Left ventricle myocardium superior (tissue), 1 donor: Measurements from ENCODE around the gene MYO5A. TPM values are rescaled to one million over a fixed set of nuclear protein-coding genes. Genes with fewer than 3 reads are reported as not detected.
A peak's percentile ranks its signal among the peaks of the same experiment; 100 is the strongest.
"Not testable (repeated sequence)": the region's sequence is repeated elsewhere in the genome, so short reads cannot be mapped to it uniquely, and the experiment has no call there.

Experiments used
- ATAC-seq: fragments of 200-7000 bp; cut with Tn5 transposase; one replicate; pipeline ENCODE4 v1.9.1; 2020; ENCODE audit warnings: mild to moderate bottlenecking, moderate library complexity
- DNase-seq: peaks from one replicate; pipeline ENCODE4 v3.0.0-alpha.2; 2020
- intact Hi-C: fragments of 100-400 bp; cut with micrococcal nuclease; formaldehyde crosslinking; loops from one replicate; pipeline ENCODE4 v1.11.0; 2022
- long read RNA-seq: library from polyadenylated mRNA; unstranded; transcript quantifications from one replicate; pipeline ENCODE4 v2.0.0, GENCODE V29; 2021
- total RNA-seq: library from RNA; stranded (reverse); fragmentation: NEBNext Ultra II Directional; extraction: Animal tissue kit (Norgen Biotek cat#: 25700); gene quantifications from one replicate; pipeline ENCODE4 v1.2.1, GENCODE V29; 2021
- donor health status: DM: no; HTN: yes; CAD: no; lungs with severe emphysema.

MYO5A gene
- total RNA-seq: 6.7 TPM
- long read RNA-seq, partial matches to known transcripts: 0 of 3 reads
- long read RNA-seq, other reads (novel, unspliced or antisense): 3 of 3 reads

DNA sequence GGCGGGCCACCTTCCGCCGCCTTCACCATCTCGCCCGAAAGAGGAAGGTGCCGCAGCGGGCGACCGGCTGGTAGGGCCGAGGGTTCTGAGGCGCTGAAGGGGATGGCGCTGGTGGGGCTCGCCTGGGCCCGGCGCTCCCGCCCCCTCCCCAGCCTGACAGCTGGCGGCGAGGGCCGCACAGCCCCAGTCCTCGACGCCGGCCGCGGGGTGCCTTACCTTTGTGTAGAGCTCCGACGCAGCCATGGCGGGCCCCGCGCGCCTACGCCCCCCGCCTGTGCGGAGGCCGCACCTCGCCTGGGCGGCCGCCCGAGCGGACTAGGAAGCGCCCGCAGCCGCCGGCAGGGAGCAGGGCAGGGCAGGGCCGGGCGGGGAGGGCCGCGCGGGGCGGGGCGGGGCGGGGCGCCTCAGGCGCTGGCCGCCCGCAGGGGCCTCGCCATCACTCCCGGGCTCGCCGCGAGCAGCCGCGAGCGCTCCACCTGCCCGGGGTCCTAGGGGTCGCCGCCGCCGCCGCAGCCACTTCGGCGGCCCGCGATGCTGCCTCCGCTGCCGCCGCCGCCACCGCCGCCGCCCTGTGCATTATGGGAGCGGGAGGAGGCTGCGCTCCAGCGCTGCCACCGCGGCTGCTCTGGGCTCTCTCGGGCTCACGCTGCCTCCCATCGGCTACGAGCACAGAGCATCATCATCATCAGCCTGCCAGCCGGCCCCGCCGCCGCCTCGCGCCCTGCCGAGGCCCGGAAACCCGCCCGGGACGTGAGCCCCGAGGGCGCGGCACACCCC is at the start of gene MYO5A:
Gene MYO5A, minus strand, starts transcription at position 317 of the 777 bp plus-strand sequence. Its CDS starts 74 bp downstream, at position 243.
- peak; percentile 95 for ATAC-seq
- intact Hi-C loops: no loop called here
- DNase-seq: peak; percentile 88

DNA sequence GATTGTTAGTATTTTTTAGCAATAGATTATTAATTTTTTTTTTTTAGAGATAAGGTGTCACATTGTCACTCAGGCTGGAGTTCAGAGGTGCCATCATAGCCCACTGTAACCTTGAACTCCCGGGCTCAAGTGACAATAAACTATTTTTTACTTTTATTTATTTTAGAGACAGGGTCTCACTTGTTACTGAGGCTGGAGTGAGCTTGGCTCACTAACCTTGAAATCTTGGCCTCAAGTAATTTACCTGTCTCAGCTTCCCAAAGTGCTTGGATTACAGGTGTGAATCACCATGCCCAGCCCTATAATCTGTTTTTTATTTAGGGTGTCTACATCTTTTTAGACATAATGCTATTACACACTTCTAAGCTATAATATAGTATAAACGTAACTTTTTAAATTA is 48.0 kb upstream of the MYO5A start:
- intact Hi-C loops: no loop called here
- ATAC-seq (no peak), DNase-seq (no peak)

- ATAC-seq, intact Hi-C loops, DNase-seq: not testable (repeated sequence)
These were observed 46.9 kb upstream of the MYO5A start for GRCh38 chr15:52575573-52575972.

DNA sequence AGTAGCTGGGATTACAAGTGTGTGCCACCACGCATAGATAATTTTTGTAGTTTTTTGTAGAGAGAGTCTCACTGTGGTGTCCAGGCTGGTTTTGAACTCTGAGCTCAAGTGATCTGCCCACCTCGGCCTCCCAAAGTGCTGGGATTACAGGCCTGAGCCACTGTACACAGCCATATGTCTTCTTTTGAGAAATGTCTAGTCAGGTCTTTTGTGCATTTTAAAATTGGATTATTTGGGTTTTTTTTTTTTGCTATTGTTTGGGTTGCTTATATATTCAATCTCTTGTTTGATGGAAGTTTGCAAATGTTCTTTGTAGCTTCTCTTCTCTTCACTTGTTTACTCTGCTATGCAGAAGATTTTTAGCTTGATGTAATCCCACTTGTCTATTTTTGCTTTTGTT is 46.4 kb upstream of the MYO5A start:
- intact Hi-C loops: no loop called here
- no peak for DNase-seq
- ATAC-seq: no peak

GRCh38 chr15:52574623-52575022 is 45.9 kb upstream of the MYO5A start:
- intact Hi-C loops, ATAC-seq, DNase-seq: not testable (repeated sequence)

- ATAC-seq (peak; percentile 93), DNase-seq (peak; percentile 90)
- intact Hi-C loops: no loop called here
These were observed 40.2 kb upstream of the MYO5A start, which contains the start of gene ARPP19 for GRCh38 chr15:52568601-52569585. TSS of gene ARPP19 (minus strand) at chr15:52569030. CDS start at chr15:52568892, 138 bp downstream.

DNA sequence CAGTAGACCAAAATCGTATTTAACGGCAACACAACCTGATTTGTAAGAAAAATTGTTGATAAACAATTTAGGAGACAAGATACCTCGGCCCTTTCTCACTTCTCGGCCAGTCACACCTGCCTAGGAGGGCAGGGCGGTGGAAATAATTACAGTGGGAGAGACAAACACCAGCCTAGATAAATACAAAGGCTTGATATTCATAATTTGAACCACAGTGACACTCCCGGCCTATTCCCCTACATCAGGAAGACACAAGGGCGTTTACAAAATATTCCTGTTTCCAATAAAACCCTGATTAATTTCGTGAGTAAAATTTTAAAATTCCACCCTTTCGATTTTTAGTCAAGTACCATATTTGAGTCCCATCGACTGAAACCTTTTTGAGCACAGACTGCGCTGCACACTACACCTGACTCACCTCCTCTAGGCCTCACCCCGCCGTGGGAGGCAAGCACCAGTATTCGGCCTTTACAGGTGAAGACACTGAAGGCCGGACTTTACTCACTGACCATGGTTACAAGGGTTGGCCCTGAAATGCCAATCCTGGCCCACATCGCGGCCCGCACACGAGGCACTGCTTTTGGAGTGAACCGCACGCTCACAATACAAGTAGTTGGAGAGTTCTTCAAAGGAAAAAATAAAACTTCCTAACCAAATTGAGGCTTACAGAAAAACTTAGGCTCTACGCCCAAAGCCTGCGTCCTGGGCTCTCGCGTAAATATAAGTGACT is 39.4 kb upstream of the MYO5A start:
- ATAC-seq: peak; percentile 33
- no peak for DNase-seq
- intact Hi-C loops: no loop called here

- ATAC-seq (no peak), DNase-seq (no peak)
- intact Hi-C loops: no loop called here
These were observed 38.2 kb upstream of the MYO5A start for GRCh38 chr15:52566889-52567288.

- DNase-seq, intact Hi-C loops, ATAC-seq: not testable (repeated sequence)
These were observed 37.0 kb upstream of the MYO5A start for GRCh38 chr15:52565417-52566358.

DNA sequence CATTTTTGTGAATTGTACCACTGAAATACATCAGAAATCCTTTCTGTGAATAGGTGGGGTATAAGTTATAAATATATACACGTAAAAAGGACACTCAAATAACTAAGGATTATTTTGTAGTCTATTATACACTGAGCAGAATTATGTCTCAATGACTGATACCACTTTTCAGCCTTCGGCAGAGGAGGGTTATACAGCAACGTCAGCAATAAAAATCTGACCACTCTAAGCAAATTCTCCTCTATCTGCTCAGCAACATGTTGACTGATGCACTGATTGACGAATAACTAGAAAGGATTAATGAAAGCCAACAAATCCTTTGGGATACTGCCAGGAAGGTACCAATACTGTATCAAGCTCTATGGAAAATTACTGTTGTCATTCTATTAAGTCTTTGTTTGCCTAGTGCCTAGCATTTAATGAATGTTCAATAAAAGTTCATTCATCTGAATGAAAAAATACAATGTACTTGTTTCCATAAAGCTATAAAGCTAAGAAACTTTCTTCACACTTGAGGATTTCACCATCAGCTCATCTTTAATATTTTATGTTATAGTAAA is 34.9 kb upstream of the MYO5A start:
- DNase-seq (no peak), ATAC-seq (no peak)
- intact Hi-C loops: no loop called here

- intact Hi-C loops: no loop called here
- peak; percentile 71 for ATAC-seq
- no peak for DNase-seq
These were observed 30.9 kb upstream of the MYO5A start for GRCh38 chr15:52559575-52559974.

DNA sequence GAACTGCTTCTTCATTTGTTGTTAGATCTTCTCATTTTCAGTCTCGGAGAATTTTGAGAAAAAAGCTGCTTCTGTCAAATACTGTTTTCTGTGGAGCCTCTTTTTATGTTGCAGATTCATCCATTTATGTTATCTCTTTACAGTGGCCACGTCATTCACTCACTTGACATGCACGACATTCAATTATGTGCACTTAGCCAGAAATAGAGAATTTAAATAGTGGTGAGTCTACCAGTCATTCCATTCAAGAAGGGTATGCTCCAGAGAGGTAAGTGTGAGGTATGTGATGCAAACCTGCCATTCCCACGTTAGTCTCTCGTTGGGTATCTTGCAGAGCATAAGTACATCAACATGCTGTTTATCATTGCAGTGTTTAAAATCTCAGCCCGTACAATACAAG is 30.3 kb upstream of the MYO5A start:
- no peak for ATAC-seq
- DNase-seq: no peak
- intact Hi-C loops: no loop called here

DNA sequence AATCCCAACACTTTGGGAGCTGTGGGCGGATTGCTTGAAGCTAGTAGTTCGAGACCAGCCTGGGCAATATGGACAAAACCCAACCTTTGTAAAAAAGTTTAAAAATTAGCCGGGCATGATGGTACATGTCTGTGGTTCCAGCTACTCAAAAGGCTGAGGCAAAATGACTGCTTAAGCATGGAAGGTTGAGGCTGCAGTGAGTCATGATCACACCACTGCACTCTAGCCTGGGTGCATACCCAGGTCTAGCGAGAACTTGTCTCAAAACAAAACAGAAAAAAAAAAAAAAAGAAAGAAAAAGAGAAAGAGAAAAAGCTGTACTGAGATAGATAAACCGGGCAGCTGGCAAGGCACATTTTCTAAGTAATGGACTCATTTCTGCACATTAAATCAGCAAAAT is 29.5 kb upstream of the MYO5A start:
- ATAC-seq: no peak
- intact Hi-C loops: no loop called here
- no peak for DNase-seq

DNA sequence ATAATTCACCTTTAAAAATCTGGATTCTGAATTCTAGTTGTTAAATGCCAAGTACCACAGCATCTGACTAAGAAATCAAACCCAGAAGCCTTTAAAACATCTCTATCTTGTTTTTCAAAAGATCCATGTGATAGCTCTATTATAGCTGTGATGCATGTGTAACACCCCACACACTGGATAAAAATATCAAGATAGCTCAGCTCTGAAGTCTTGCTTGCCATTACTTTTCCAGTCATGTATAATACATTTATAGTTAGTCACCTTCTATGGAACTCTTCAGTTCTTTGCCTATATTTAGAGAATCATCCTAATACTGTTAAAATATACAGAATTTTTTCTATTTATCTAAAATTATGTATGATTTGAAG is 28.6 kb upstream of the MYO5A start:
- DNase-seq (no peak), ATAC-seq (no peak)
- intact Hi-C loops: no loop called here

GRCh38 chr15:52556524-52557273 is 28.0 kb upstream of the MYO5A start:
- no peak for ATAC-seq
- no peak for DNase-seq
- intact Hi-C loops: no loop called here

DNA sequence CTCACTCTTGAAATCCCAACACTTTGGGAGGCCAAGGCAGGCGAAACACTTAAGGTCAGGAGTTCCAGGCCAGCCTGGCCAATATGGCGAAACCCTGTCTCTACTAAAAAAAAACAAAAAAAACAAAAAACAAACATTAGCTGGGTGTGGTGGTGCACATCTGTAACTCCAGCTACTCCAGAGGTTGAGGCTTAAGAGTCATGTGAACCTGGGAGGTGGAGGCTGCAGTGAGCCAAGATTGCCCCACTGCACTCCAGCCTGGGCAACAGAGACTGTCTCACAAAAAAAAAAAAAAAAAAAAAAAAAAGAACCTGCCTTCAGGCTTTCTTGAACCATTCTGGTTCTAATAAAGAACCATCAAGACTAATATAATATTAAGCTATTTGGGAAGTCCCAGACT is 23.6 kb upstream of the MYO5A start:
- intact Hi-C loops: no loop called here
- ATAC-seq (peak; percentile 39), DNase-seq (no peak)

- DNase-seq (no peak), ATAC-seq (peak; percentile 48)
- intact Hi-C loops: no loop called here
These were observed 23.1 kb upstream of the MYO5A start for GRCh38 chr15:52551762-52552161.
